Tibial artery (tissue), 4 donors: ENCODE measurements around the gene SDHAF2.
"Not testable (repeated sequence)": the region's sequence is repeated elsewhere in the genome, so short reads cannot be mapped to it uniquely, and the experiment has no call there.

Experiments used
- DNase-seq, 2 donors: peaks; one replicate each; pipeline ENCODE4 v3.0.0-alpha.2; 2019
- H3K27ac ChIP-seq, 2 donors: fragments of 200-600 bp; sonication (generic) in 1 of 2; 1 replicate in 1 of 2; 2 replicates in 1 of 2; pipeline ENCODE4 v1.5.1; 2018 to 2019; ENCODE audit warnings: mild to moderate bottlenecking in 1 of 2
- H3K27me3 ChIP-seq, 2 donors: fragments of 200-600 bp; sonication (generic) in 1 of 2; one replicate each; pipeline versions ENCODE4 v1.5.1 to v1.6.0; 2016 to 2019
- H3K36me3 ChIP-seq, 3 donors: fragments of 200-600 bp; sonication (generic) in 2 of 3; one replicate each; pipeline ENCODE4 v1.5.1; 2016 to 2019; ENCODE audit warnings: mild to moderate bottlenecking in 2 of 3
- H3K4me1 ChIP-seq, 4 donors: fragments of 200-600 bp; sonication (generic) in 2 of 4; 1 replicate in 3 of 4; 2 replicates in 1 of 4; pipeline ENCODE4 v1.5.1; 2016 to 2019
- H3K4me3 ChIP-seq, 2 donors: fragments of 200-600 bp; sonication (generic) in 1 of 2; 1 replicate in 1 of 2; 2 replicates in 1 of 2; pipeline ENCODE4 v1.5.1; 2018 to 2019; ENCODE audit warnings: mild to moderate bottlenecking in 2 of 2
- H3K9me3 ChIP-seq, 3 donors: fragments of 200-600 bp; sonication (generic) in 1 of 3; one replicate each; pipeline ENCODE4 v1.5.1; 2016 to 2019
- intact Hi-C: fragments of 100-400 bp; cut with DNase I; formaldehyde crosslinking; loops from one replicate; pipeline ENCODE4 v1.15.0; 2023; ENCODE audit warnings: low total_unique reads
- TF ChIP-seq, protein P1 (sequence below), 2 experiments: fragments of 200-600 bp in 1 of 2; fragments of 450-650 bp in 1 of 2; IDR thresholded peaks; one replicate each; pipeline ENCODE4 v1.5.1; 2017 to 2019; ENCODE audit warnings: antibody characterized with exemption in 2 of 2, mild to moderate bottlenecking in 1 of 2, moderate library complexity in 1 of 2

The SDHAF2 gene

DNA sequence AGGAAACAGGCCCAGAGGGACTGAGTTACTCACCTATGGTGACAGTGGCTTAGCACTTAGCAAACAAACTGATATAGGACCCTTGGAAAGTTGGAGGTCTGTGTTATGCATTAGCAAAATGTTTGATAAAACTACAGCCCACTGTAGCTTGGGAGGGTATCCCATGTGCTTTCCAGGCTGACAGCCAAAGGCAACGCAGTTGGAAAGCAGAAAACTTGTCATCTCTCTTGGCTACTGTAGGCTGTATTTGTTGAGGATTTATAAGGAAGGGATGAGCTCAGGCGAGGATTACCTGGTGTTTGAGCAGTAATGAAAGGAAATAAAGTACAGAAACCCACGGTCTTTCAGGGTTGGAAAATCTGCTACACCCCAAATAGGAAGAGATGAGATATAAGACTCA, 23.8 kb downstream of the SDHAF2 start:
- no peaks in the 10 kb centered on the region for H3K9me3 ChIP-seq
- peaks cover 0 to 20% (median 11%) of the 10 kb centered on the region in 4 donors for H3K4me1 ChIP-seq
- TF ChIP-seq, protein P1, sequence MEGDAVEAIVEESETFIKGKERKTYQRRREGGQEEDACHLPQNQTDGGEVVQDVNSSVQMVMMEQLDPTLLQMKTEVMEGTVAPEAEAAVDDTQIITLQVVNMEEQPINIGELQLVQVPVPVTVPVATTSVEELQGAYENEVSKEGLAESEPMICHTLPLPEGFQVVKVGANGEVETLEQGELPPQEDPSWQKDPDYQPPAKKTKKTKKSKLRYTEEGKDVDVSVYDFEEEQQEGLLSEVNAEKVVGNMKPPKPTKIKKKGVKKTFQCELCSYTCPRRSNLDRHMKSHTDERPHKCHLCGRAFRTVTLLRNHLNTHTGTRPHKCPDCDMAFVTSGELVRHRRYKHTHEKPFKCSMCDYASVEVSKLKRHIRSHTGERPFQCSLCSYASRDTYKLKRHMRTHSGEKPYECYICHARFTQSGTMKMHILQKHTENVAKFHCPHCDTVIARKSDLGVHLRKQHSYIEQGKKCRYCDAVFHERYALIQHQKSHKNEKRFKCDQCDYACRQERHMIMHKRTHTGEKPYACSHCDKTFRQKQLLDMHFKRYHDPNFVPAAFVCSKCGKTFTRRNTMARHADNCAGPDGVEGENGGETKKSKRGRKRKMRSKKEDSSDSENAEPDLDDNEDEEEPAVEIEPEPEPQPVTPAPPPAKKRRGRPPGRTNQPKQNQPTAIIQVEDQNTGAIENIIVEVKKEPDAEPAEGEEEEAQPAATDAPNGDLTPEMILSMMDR (IDR thresholded peaks at IDR 0.05), result no peak
- no peak overlapping the region for H3K4me3 ChIP-seq
- no peak for DNase-seq
- no peaks in the 10 kb centered on the region for H3K27me3 ChIP-seq
- H3K27ac ChIP-seq, result peak overlapping the region in 1 of 2 donors; percentile 56
- peaks cover 0 to 25% (median 16%) of the 10 kb centered on the region in 3 donors for H3K36me3 ChIP-seq
- intact Hi-C loops, result no loop called here

DNA sequence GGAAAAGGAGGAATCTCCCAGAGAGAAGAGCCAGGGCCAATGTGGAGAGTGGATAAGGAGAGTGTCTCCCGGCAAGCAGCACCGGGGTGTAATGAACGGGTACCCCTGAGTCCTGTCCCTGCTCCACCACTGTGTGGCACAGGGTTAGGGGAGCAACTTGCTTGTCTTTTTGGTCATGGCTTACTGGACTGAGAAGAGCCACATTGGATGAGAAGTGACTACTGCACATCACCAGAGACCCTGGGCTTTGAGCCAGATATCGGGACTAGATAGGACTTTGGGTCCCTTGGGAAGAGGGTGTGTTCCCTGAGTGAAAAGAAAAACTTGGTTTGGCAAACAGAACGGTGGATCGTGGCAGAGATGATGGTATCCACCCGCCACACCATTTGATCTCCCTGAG, 24.6 kb downstream of the SDHAF2 start:
- DNase-seq, result no peak
- Histone ChIP-seq H3K4me1 (peaks cover 0 to 16% (median 11%) of the 10 kb centered on the region in 4 donors), H3K36me3 (peaks cover 0 to 21% (median 16%) of the 10 kb centered on the region in 3 donors), H3K9me3 (no peaks in the 10 kb centered on the region), H3K27me3 (no peaks in the 10 kb centered on the region), H3K27ac (peak overlapping the region in 1 of 2 donors; percentile 56), H3K4me3 (no peak overlapping the region)
- intact Hi-C loops, result no loop called here
- TF ChIP-seq, protein P1 (IDR thresholded peaks at IDR 0.05), result no peak

DNA sequence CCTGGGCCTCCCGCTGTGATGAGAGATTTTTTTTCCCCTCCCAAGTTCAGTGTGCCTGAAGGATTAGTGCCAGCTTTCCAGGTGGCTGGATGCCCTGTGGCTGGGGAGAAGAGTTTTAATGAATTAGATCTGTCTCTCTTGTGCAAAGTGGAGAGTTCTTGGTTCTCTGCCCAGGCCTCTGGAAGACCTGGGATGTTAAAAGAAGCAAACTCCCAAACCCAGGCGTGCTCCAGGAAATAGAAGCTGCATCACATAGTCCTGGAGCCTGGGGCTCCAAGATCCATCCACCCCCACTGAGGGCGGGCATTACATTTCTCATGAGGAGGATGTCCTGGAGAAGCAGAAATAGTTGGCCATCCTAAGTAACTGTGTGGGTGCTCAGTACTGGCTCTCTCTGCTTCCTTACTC, 30.6 kb downstream of the SDHAF2 start:
- intact Hi-C loops, result no loop called here
- Histone ChIP-seq H3K9me3 (no peaks in the 10 kb centered on the region), H3K27me3 (no peaks in the 10 kb centered on the region), H3K36me3 (peaks cover 0 to 10% (median 3%) of the 10 kb centered on the region in 3 donors), H3K27ac (no peak overlapping the region), H3K4me1 (peaks cover 0 to 8% (median 0%) of the 10 kb centered on the region in 4 donors), H3K4me3 (no peak overlapping the region)
- DNase-seq, result no peak
- TF ChIP-seq, protein P1 (IDR thresholded peaks at IDR 0.05), result no peak

DNA sequence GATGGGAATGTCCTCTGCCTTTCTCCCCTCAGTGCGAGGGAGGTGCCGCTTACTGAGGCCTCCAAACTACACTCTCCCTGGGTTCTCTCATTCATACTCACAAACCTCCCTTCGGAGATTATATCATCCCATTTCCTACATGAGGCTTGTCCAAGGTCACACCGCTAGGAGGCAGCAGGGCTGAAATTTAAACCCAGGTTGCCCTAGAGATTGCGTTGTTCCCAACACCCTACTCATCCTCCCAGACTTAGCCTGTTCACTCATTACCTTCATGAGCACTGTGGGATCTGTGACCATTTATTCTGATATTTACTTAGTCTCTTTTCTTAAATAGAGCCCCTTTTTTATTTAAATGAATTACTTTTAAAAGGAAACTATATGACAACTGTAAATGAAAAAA, 31.1 kb downstream of the SDHAF2 start:
- H3K27me3 ChIP-seq, result no peaks in the 10 kb centered on the region
- intact Hi-C loops, result no loop called here
- H3K4me1 ChIP-seq, result peaks cover 0 to 8% (median 0%) of the 10 kb centered on the region in 4 donors
- no peaks in the 10 kb centered on the region for H3K9me3 ChIP-seq
- TF ChIP-seq, protein P1 (IDR thresholded peaks at IDR 0.05), result peak in 1 of 2 experiments; percentile 6
- no peak overlapping the region for H3K4me3 ChIP-seq
- no peak for DNase-seq
- peaks cover 0 to 6% (median 0%) of the 10 kb centered on the region in 3 donors for H3K36me3 ChIP-seq
- H3K27ac ChIP-seq, result no peak overlapping the region

DNA sequence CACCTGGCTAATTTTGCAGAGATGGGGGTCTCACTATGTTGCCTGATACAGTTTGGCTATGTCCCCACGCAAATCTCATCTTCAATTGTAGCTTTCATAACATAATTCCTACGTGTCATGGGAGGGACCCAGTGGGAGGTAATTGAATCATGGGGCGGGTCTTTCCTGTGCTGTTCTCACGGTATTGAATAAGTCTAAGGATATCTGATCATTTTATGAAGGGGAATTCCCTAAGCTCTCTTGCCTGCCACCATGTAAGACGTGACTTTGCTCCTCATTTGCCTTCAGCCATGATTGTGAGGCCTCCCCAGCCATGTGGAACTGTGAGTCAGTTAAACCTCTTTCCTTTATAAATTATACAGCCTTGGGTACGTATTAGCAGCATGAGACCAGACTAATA, 37.7 kb downstream of the SDHAF2 start:
- peaks cover 0 to 20% (median 0%) of the 10 kb centered on the region in 3 donors for H3K36me3 ChIP-seq
- H3K27me3 ChIP-seq, DNase-seq, H3K4me3 ChIP-seq, intact Hi-C loops, H3K27ac ChIP-seq, H3K9me3 ChIP-seq: not testable (repeated sequence)
- peaks cover 0 to 17% (median 9%) of the 10 kb centered on the region in 4 donors for H3K4me1 ChIP-seq

DNA sequence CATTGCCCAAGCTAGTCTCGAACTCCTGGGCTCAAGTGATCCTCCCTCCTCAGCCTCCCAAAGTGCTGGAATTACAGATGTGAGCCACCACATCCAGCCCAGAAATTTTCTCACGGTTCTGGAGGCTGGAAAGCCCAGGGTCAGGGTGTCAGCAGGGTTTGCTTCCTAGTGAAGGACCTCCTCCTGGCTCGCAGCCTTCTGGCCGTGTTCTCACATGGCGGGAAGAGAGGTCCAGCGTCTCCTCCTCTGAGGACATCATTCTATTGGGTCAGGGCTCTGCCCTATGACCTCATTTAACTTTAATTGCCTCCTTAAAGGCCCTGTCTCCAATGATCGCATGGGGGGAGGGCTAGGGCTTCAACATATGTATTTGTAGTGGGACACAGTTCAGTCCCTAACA, 38.1 kb downstream of the SDHAF2 start:
- Histone ChIP-seq H3K36me3 (peaks cover 0 to 16% (median 0%) of the 10 kb centered on the region in 3 donors), H3K4me1 (peaks cover 0 to 21% (median 13%) of the 10 kb centered on the region in 4 donors), H3K4me3 (no peak overlapping the region), H3K9me3 (no peaks in the 10 kb centered on the region), H3K27me3 (no peaks in the 10 kb centered on the region), H3K27ac (peak overlapping the region in 1 of 2 donors; percentile 14)
- TF ChIP-seq, protein P1 (IDR thresholded peaks at IDR 0.05), result no peak
- DNase-seq, result no peak
- intact Hi-C loops, result no loop called here
